ENCODE results near the gene NRF1.

- TF ChIP-seq SIN3A (IDR thresholded peaks at IDR 0.05; ENCODE audit: low read depth) (no peak), EZH2 (IDR thresholded peaks at IDR 0.05) (no peak), CTCF (IDR thresholded peaks at IDR 0.05 in 2 of 3, conservative IDR thresholded peaks at IDR 0.05 in 1 of 3; ENCODE audit: borderline replicate concordance in 1 of 3, insufficient read depth in 1 of 3, low read depth in 2 of 3, low read length in 2 of 3) (no peak), YY1 (IDR thresholded peaks at IDR 0.05; ENCODE audit: extremely low read depth, insufficient replicate concordance, low read depth, low read length) (no peak), POLR2A (IDR thresholded peaks at IDR 0.05; ENCODE audit: borderline replicate concordance, extremely low read depth, insufficient read depth, insufficient read length) (no peak), EZH2phosphoT487 (IDR thresholded peaks at IDR 0.05; ENCODE audit: borderline replicate concordance) (no peak), TCF7L2 (IDR thresholded peaks at IDR 0.05; ENCODE audit: borderline replicate concordance, extremely low read depth, insufficient read depth, insufficient read length) (no peak)
- TF ChIP-seq, protein P1, sequence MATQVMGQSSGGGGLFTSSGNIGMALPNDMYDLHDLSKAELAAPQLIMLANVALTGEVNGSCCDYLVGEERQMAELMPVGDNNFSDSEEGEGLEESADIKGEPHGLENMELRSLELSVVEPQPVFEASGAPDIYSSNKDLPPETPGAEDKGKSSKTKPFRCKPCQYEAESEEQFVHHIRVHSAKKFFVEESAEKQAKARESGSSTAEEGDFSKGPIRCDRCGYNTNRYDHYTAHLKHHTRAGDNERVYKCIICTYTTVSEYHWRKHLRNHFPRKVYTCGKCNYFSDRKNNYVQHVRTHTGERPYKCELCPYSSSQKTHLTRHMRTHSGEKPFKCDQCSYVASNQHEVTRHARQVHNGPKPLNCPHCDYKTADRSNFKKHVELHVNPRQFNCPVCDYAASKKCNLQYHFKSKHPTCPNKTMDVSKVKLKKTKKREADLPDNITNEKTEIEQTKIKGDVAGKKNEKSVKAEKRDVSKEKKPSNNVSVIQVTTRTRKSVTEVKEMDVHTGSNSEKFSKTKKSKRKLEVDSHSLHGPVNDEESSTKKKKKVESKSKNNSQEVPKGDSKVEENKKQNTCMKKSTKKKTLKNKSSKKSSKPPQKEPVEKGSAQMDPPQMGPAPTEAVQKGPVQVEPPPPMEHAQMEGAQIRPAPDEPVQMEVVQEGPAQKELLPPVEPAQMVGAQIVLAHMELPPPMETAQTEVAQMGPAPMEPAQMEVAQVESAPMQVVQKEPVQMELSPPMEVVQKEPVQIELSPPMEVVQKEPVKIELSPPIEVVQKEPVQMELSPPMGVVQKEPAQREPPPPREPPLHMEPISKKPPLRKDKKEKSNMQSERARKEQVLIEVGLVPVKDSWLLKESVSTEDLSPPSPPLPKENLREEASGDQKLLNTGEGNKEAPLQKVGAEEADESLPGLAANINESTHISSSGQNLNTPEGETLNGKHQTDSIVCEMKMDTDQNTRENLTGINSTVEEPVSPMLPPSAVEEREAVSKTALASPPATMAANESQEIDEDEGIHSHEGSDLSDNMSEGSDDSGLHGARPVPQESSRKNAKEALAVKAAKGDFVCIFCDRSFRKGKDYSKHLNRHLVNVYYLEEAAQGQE (IDR thresholded peaks at IDR 0.05; ENCODE audit: low read depth): no peak
- TF ChIP-seq, protein P2, sequence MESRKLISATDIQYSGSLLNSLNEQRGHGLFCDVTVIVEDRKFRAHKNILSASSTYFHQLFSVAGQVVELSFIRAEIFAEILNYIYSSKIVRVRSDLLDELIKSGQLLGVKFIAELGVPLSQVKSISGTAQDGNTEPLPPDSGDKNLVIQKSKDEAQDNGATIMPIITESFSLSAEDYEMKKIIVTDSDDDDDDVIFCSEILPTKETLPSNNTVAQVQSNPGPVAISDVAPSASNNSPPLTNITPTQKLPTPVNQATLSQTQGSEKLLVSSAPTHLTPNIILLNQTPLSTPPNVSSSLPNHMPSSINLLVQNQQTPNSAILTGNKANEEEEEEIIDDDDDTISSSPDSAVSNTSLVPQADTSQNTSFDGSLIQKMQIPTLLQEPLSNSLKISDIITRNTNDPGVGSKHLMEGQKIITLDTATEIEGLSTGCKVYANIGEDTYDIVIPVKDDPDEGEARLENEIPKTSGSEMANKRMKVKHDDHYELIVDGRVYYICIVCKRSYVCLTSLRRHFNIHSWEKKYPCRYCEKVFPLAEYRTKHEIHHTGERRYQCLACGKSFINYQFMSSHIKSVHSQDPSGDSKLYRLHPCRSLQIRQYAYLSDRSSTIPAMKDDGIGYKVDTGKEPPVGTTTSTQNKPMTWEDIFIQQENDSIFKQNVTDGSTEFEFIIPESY (IDR thresholded peaks at IDR 0.05; ENCODE audit: extremely low read depth, insufficient replicate concordance, low read length): no peak
Observed at GRCh38 chr7:129606803-129607202, 4.7 kb upstream of the NRF1 start.
